ENCODE measurements around the gene TRDN. TPM values are rescaled to one million over a fixed set of nuclear protein-coding genes. Genes with fewer than 3 reads are reported as not detected.

The TRDN gene
- total RNA-seq, 6 experiments from 2014 or later, result 0.06 to 0.19 TPM; not detected in 4

GRCh38 chr6:123570813-123571684 is 65.7 kb downstream of the TRDN start:
- H3K4me3 ChIP-seq, result no peak overlapping the region
- DNase-seq (no peak), ATAC-seq (no peak)
- H3K27ac ChIP-seq, result no peak overlapping the region
- TF ChIP-seq CTCF (IDR thresholded peaks at IDR 0.05) (no peak), POLR2A (IDR thresholded peaks at IDR 0.05) (no peak)
- WGBS (ENCODE audit: insufficient coverage, low coverage, low lambda C conversion rate, missing lambda C conversion rate), result 21% methylated on average over 7 of the region's 7 CpGs
- intact Hi-C loops (cut with DNase I), result no loop called here
- no peaks in the 10 kb centered on the region for H3K9me3 ChIP-seq
- no peaks in the 10 kb centered on the region for H3K36me3 ChIP-seq
- H3K4me1 ChIP-seq, result no peaks in the 10 kb centered on the region
- no peaks in the 10 kb centered on the region for H3K27me3 ChIP-seq

DNA sequence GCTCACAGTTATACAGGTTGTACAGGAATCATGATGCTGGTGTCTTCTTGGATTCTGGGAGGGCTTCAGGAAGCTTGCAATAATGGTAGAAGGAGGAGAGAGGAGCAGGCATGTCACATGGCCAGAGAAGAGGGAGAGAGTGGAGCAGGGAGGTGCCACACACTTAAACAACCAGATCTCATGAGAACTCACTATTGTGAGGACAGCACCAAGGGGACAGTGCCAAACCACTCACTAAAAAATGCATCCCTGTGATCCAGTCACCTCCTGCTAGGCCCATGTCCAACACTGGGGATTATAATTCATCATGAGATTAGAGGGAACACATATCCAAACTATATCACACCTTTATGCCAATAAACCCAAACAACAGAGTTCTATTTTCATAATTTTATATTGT is 67.2 kb downstream of the TRDN start:
- Histone ChIP-seq H3K4me1 (no peaks in the 10 kb centered on the region), H3K27me3 (no peaks in the 10 kb centered on the region), H3K36me3 (no peaks in the 10 kb centered on the region), H3K27ac (no peak overlapping the region), H3K4me3 (no peak overlapping the region), H3K9me3 (no peaks in the 10 kb centered on the region)
- DNase-seq (no peak), ATAC-seq (no peak)
- no peak for TF ChIP-seq POLR2A (IDR thresholded peaks at IDR 0.05)
- no peak for TF ChIP-seq CTCF (IDR thresholded peaks at IDR 0.05)
- intact Hi-C loops (cut with DNase I), result no loop called here

GRCh38 chr6:123565529-123565928 is 71.2 kb downstream of the TRDN start:
- TF ChIP-seq CTCF (IDR thresholded peaks at IDR 0.05) (no peak), POLR2A (IDR thresholded peaks at IDR 0.05) (no peak)
- no peaks in the 10 kb centered on the region for H3K36me3 ChIP-seq
- H3K4me3 ChIP-seq, result no peak overlapping the region
- no peak for ATAC-seq
- DNase-seq, result no peak
- H3K27me3 ChIP-seq, result no peaks in the 10 kb centered on the region
- 42% methylated on average over 1 of the region's 10 CpGs for WGBS (ENCODE audit: insufficient coverage, low coverage, low lambda C conversion rate, missing lambda C conversion rate)
- no peaks in the 10 kb centered on the region for H3K4me1 ChIP-seq
- no peak overlapping the region for H3K27ac ChIP-seq
- intact Hi-C loops (cut with DNase I), result no loop called here
- no peaks in the 10 kb centered on the region for H3K9me3 ChIP-seq

GRCh38 chr6:123564361-123564760 is 72.4 kb downstream of the TRDN start:
- no peak for DNase-seq
- Histone ChIP-seq H3K4me1 (no peaks in the 10 kb centered on the region), H3K27ac (no peak overlapping the region), H3K9me3 (no peaks in the 10 kb centered on the region), H3K36me3 (no peaks in the 10 kb centered on the region), H3K4me3 (no peak overlapping the region), H3K27me3 (no peaks in the 10 kb centered on the region)
- no peak for ATAC-seq
- WGBS (ENCODE audit: insufficient coverage, low coverage, low lambda C conversion rate, missing lambda C conversion rate), result 34% methylated on average over 3 of the region's 3 CpGs
- intact Hi-C loops (cut with DNase I), result no loop called here
- no peak for TF ChIP-seq POLR2A (IDR thresholded peaks at IDR 0.05)

DNA sequence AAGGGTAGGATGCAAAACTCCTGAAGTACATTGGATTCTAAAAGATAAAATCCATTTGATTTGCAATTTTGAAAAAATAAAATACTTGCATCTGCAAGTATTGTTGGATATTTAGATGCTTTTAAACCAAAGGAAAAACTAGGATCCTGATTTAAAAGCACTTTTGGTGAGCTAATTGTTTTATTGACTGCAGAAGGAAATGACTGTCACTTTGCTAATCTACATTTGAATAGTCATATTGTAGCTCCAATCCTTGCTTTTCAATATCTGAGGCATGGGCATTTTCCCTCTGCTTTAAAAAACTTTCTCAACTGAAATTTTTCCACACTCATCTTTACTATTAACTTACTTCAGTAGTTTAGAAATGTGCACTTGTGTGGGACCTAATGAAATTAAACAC is 74.1 kb downstream of the TRDN start:
- Histone ChIP-seq H3K27me3 (no peaks in the 10 kb centered on the region), H3K4me3 (no peak overlapping the region), H3K27ac (no peak overlapping the region), H3K9me3 (no peaks in the 10 kb centered on the region), H3K36me3 (no peaks in the 10 kb centered on the region), H3K4me1 (no peaks in the 10 kb centered on the region)
- intact Hi-C loops (cut with DNase I), result no loop called here
- DNase-seq (no peak), ATAC-seq (no peak)
- TF ChIP-seq POLR2A (IDR thresholded peaks at IDR 0.05), result no peak
- no peak for TF ChIP-seq CTCF (IDR thresholded peaks at IDR 0.05)
